Gastrocnemius medialis (tissue), 4 donors: ENCODE measurements around the gene ADAMTS2.

Experiments
- POLR2A ChIP-seq, 2 donors: fragments of 450-650 bp; IDR thresholded peaks; one replicate each; pipeline ENCODE4 v1.6.1; 2017; ENCODE audit warnings: antibody characterized with exemption in 2 of 2, mild to moderate bottlenecking in 2 of 2, moderate library complexity in 2 of 2
- TF ChIP-seq, protein P1 (sequence below), 5 experiments: fragments of 450-650 bp in 3 of 5; fragments of 200-600 bp in 2 of 5; sonication (generic) in 2 of 5; IDR thresholded peaks in 4 of 5; conservative IDR thresholded peaks in 1 of 5; 1 replicate in 4 of 5; 2 replicates in 1 of 5; pipeline ENCODE4 v1.5.1; 2016 to 2019; ENCODE audit warnings: antibody characterized with exemption in 5 of 5, mild to moderate bottlenecking in 3 of 5, moderate library complexity in 3 of 5

DNA sequence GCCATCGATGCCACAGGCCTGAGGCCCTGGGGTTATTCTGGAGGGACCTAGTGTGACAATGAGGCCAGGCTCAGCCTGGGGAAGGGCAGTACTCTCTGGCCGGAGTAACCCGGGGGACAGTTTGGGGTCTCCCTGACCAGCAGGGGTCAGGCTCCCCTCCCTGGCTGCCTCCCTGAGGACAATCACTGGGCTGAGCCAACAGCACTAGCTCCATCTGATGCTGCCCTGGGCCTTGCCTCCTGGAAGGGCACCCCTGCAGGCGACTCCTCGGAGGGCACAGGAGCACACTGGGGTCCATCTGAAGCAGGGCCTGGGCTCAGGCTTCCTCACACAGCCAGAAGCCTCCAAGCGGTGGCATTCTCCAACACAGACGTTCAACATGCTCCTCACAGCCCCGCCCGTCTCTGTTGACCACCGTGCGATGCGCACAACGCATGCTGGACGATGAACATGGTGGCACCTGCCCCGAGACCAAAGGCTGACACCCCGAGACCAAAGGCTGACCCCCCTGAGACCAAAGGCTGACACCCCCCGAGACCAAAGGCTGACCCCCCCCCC lies 68.3 kb downstream of the ADAMTS2 start:
- TF ChIP-seq POLR2A (IDR thresholded peaks at IDR 0.05): no peak
- TF ChIP-seq, protein P1, sequence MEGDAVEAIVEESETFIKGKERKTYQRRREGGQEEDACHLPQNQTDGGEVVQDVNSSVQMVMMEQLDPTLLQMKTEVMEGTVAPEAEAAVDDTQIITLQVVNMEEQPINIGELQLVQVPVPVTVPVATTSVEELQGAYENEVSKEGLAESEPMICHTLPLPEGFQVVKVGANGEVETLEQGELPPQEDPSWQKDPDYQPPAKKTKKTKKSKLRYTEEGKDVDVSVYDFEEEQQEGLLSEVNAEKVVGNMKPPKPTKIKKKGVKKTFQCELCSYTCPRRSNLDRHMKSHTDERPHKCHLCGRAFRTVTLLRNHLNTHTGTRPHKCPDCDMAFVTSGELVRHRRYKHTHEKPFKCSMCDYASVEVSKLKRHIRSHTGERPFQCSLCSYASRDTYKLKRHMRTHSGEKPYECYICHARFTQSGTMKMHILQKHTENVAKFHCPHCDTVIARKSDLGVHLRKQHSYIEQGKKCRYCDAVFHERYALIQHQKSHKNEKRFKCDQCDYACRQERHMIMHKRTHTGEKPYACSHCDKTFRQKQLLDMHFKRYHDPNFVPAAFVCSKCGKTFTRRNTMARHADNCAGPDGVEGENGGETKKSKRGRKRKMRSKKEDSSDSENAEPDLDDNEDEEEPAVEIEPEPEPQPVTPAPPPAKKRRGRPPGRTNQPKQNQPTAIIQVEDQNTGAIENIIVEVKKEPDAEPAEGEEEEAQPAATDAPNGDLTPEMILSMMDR (IDR thresholded peaks at IDR 0.05 in 4 of 5, conservative IDR thresholded peaks at IDR 0.05 in 1 of 5): no peak
